HK-2 (cell line): ENCODE results near the gene DDX60.
"Not testable (repeated sequence)": the region's sequence is repeated elsewhere in the genome, so short reads cannot be mapped to it uniquely, and the experiment has no call there.

Source experiments
- DNase-seq: peaks from one replicate; pipeline ENCODE4 v3.0.0-alpha.2; 2018; ENCODE audit not compliant: unreplicated experiment

DDX60 gene

GRCh38 chr4:168303430-168303829 is 15.1 kb downstream of the DDX60 start:
- not testable (repeated sequence) for DNase-seq

DNA sequence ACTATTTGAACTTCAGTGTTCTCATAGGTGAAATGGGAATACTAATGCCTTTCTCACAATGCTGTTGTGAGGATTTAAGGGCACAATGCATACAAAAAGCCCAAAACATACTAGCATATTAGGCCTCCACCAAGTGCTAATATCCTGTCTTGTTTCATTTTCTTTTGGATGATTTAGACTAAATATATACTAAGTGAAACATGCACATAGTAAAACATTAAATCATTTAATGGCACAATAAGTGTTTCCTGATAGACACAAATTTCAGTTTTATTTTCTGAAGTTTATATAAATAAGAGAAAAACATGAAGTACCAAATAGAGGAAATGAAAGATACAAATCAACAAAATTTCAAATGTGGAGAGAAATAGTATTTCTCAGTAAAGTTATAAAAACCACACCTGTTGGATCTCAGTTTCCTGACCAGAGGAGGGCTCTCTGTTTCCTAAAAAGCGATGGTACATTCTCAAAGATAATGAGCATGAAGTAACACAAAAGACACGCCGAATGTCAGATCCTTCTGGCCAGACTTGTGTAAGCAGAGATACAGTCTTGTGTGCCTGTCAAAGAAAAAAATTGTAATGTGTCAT is 25.1 kb downstream of the DDX60 start:
- no peak for DNase-seq

DNA sequence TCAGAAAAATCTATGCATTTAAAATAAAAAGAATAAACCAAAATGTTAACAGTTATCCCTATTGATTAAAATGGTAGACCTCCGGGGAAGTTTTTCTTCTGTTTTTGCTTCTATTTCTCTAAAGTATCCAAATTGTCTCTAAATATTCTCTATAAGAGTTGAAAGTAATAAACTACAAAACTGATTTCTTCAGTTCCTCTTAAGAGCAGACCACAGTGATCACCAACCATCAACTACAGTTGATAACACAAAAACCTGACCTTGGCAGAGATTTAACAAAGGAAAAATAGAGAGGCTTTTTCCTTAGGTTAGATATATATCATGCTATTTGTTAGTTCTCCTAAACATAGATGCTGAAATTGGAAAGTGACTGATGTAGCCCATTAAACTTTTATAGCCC is 27.3 kb downstream of the DDX60 start:
- DNase-seq: no peak

GRCh38 chr4:168285850-168286249 is 32.7 kb downstream of the DDX60 start:
- DNase-seq: not testable (repeated sequence)

DNA sequence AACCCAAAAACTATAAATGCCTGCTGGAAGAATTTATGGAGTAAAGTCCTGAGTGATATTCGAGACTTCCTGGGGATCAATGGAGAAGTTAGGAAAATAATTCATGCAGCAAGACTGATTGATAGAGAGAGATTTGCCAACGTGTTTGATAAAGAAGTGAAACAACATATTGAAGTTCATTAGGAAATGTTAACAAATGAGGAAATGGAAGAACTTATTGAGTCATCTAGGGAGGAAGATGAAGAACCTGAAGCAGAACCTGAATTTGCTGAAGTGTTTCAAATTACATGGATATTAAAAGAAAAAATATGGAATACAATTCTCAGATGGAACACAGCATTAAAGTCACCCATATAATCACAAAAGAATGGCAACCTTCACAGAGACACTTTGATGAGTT is 39.0 kb downstream of the DDX60 start:
- no peak for DNase-seq

DNA sequence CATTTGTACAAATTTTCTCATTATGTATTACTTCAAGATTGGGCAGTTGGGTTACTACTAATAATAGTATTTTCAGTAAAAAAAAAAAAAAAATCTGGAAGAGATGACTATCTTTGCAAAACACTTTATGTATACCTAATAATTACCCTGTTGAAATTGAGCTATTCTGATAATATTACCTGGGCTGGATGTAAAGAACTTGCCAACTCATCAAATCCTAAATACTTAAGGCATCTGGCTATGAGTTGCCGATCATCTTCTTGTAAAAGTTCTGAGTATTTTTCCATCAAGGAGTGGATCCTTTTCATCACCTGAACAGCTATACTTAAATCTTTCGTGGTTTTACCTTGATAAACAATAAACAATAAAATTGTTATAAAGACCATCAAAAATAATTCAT is 42.7 kb downstream of the DDX60 start:
- DNase-seq: no peak

GRCh38 chr4:168274871-168275270 is 43.7 kb downstream of the DDX60 start:
- DNase-seq: no peak

GRCh38 chr4:168273838-168274237 is 44.7 kb downstream of the DDX60 start:
- DNase-seq: no peak

DNA sequence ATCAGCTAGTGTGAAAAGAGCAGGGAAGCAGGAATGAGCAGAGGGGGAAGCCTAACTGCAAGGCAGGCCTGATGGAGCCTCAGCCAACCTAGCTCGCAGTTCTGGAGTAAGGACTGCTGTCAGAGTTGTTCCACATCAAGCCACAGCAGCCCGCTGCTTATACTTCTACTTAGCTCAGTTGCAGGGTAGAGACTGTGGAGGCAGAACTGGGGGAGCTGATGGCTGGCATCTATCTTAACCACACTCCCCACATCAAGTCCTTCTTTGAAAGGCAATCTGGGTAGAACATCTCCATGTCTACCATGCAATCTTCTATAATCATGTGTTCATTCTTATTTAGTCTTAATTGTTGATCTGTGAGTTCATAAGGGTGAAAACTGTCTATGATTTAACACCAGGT is 46.1 kb downstream of the DDX60 start:
- DNase-seq: no peak

- no peak for DNase-seq
These were observed 48.7 kb downstream of the DDX60 start for GRCh38 chr4:168269896-168270295.

- DNase-seq: no peak
These were observed 53.2 kb downstream of the DDX60 start for GRCh38 chr4:168265327-168265726.

GRCh38 chr4:168264903-168265302 is 53.6 kb downstream of the DDX60 start:
- no peak for DNase-seq

- no peak for DNase-seq
These were observed 55.5 kb downstream of the DDX60 start for GRCh38 chr4:168263039-168263438.

DNA sequence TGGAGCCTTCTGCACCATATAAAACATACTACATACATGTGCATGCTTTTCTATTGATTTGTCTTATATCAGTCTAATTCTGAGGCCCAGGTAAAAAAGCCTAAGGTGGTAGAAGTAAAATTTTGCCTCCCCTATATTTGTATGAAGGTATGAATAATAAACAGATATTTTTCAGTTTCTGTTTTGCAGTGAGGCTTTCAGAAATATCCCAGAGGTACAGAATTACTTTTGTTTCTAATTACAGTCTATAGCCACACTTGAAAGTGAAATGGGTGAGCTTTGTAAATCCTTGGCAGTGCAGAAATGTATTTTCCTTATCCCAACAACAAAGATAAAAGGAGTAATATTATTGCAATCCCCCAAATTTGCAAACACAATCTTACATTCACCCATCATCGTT is 59.5 kb downstream of the DDX60 start:
- no peak for DNase-seq

DNA sequence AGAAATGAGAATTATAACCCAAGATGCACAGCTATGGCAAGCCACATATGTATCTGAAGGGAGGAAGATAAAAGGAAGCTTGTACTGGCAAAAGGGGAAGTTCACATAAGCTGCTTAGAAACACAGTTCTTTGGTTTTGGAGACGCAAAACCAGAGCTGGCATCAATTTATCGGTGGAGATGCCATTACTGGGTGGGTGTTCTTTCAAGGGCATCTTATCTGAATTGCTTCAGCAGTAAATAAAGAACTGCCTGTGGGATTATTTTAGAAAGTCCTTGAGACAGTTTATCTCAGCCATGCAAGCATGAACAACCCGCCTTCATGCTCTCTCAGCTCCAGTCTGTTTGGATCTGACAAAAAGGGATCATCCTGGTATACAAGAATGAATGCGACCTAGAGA is 60.8 kb downstream of the DDX60 start:
- DNase-seq: no peak

DNA sequence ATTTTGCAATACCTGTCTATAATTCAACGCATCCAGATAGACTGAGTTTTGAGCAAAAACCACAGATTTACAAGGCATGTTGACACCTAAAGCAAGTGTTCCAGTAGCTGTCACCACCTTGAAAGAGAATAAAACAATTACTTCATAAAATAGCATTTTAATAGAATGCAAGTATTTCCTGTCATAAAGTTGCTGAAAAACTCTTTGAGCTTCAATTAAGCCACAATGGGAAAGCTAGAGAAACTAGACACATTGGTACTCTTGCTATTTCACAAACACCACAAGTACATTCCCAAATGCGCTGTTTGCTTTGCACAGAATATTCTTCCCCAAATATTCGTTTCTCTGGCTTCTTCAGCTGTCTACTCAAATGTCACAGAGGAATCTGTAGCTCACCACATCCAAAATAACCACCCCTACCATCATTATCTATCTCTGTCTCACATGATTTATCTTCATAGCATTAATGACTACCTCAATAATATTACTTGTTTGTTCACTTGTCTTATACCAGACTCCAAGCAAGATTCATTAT is 70.3 kb downstream of the DDX60 start:
- no peak for DNase-seq

GRCh38 chr4:168247603-168248002 is 70.9 kb downstream of the DDX60 start:
- no peak for DNase-seq

DNA sequence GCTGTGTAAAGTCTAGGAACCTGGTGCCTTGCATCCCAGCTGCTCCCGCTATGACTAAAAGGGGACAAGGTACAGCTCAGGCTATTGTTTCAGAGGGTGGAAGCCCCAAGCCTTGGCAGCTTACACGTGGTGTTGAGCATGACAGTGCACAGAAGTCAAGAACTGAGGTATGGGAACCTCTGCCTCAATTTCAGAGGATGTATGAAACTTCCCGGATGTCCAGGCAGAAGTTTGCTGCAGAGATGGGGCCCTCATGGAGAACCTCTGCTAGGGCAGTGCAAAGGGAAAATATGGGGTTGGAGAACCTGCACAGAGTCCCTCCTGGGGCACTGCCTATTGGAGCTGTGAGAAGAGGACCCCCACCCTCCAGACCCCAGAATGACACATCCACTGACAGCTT is 76.6 kb downstream of the DDX60 start:
- no peak for DNase-seq

DNA sequence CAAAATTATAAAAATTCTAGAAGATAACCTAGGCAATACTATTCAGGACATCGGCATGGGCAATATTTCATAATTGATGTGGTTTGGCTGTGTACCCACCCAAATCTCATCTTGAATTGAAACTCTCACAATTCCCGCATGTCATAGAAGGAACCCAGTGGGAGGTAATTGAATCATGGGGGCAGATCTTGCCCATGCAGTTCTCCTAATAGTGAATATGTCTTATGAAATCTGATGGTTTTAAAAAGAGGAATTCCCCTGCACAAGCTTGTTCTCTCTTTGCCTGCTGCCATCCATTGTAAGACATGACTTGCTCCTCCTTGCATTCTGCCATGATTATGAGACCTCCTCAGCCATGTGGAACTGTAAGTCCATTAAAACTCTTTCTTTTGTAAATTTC is 77.7 kb downstream of the DDX60 start:
- no peak for DNase-seq

DNA sequence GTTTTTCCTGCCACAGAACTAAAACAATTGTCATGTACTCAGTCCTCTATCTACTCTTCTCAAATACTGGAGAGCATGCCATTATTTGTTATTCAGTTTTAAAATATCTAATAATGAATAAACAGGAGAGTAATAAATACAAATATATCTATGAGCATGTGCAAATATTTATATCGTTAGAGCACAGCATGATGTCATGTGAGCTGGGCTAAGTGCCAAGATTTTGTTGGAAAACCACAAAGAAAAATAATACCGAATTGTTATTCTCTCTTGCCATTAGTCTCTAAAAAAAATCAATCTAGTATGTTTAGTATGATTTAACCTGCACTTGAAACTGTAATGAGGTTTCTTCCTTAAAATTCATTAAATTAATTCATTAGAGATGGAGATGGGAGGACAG is 97.3 kb downstream of the DDX60 start:
- no peak for DNase-seq

DNA sequence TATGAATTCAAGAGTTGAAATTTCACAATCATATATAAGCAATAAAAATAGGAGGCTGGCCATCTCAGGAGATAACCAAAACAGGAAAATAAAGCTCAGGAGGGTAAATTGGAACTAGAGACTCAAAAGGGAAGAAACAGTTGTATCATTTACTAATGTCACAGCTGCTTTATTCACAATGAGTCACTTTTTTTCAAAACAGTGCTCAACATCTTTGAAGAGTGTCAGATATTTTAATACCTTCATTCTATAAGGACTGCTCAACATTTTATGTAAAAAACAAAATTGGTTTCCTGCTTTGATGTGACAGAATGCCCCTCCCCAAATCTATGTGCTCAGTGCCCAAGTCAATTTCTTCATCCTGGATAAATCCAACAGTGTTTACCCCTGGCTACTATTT is 97.7 kb downstream of the DDX60 start:
- no peak for DNase-seq

DNA sequence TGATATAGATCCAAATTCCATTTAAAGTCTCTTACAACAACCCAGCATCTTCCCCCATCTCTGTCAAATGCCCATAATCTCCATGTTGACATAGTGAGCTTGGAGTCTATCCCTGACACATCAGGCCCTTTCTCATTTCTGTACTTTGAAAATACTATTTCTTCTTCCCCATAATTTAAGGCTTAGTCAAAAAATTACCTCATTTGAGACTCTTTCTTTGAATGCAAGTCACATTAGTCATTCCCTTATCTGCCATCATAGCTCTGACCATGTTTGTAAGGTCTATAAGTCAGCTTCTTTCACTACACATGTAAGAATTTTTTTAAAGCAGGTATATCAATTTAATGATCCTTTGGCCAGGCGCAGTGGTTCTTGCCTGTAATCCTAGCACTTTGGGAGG is 99.9 kb downstream of the DDX60 start:
- DNase-seq: no peak

DNA sequence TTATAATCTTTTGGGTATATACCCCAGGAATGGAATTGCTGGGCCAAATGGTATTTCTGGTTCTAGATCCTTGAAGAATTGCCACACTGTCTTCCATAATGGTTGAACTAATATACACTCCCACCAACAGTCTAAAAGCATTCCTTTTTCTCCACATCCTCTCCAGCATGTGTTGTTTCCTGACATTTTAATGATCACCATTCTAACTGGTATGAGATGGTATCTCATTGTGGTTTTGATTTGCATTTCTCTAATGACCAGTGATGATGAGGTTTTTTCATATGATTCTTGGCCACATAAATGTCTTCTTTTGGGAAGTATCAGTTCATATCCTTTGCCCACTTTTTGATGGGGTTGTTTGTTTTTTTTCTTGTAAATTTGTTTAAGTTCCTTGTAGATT is 105.0 kb downstream of the DDX60 start:
- not testable (repeated sequence) for DNase-seq

DNA sequence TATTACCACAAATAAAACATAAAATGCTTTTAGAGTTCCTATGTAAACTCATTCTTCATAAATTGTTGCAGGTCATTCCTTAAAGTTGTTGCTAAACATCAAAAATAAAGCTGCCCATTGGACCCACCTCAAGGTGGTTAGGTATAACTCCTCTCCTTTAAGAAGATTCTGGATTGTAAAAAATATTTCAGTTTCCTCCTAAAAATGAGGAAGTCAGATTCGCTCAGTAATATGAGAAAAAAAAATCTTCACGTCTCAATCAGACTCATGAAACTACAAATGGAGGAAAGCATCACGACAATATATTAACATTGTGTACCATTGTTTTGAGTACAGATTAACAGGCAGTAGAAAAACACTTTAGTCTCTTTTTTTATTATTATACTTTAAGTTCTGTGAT is 105.9 kb downstream of the DDX60 start:
- DNase-seq: no peak
